Peyer's patch (tissue), 4 donors: ENCODE measurements around the gene TUBA1C. TPM values are rescaled to one million over a fixed set of nuclear protein-coding genes. Genes with fewer than 3 reads are reported as not detected.

Source experiments
- DNase-seq, 3 donors: peaks; one replicate each; pipeline ENCODE4 v3.0.0-alpha.2; 2017 to 2019
- H3K27ac ChIP-seq, 4 donors: fragments of 200-600 bp; sonication (generic); one replicate each; pipeline ENCODE4 v1.5.1; 2016 to 2019
- H3K27me3 ChIP-seq, 2 donors: fragments of 200-600 bp; sonication (generic); one replicate each; pipeline ENCODE4 v1.5.1; 2019
- H3K36me3 ChIP-seq, 3 donors: fragments of 200-600 bp; sonication (generic); one replicate each; pipeline ENCODE4 v1.5.1; 2016 to 2019
- H3K4me1 ChIP-seq, 4 donors: fragments of 200-600 bp; sonication (generic); one replicate each; pipeline ENCODE4 v1.5.1; 2016 to 2019
- H3K4me3 ChIP-seq, 4 donors: fragments of 200-600 bp; sonication (generic); 1 replicate in 3 of 4; 2 replicates in 1 of 4; pipeline ENCODE4 v1.5.1; 2016 to 2019; ENCODE audit warnings: mild to moderate bottlenecking in 1 of 4
- H3K9me3 ChIP-seq, 4 donors: fragments of 200-600 bp; sonication (generic); one replicate each; pipeline ENCODE4 v1.5.1; 2016 to 2019; ENCODE audit warnings: mild to moderate bottlenecking in 1 of 4
- CTCF ChIP-seq, 6 experiments: fragments of 450-650 bp in 4 of 6; fragments of 200-600 bp in 2 of 6; sonication (generic) in 1 of 6; IDR thresholded peaks; one replicate each; pipeline ENCODE4 v1.5.1; 2017 to 2019; ENCODE audit warnings: antibody characterized with exemption in 6 of 6, mild to moderate bottlenecking in 3 of 6, moderate library complexity in 1 of 6
- POLR2A ChIP-seq, 2 donors: fragments of 450-650 bp; IDR thresholded peaks; one replicate each; pipeline ENCODE4 v1.5.1; 2017; ENCODE audit warnings: antibody characterized with exemption in 2 of 2, mild to moderate bottlenecking in 2 of 2, moderate library complexity in 2 of 2
- total RNA-seq, 4 donors: library from RNA; depleted of rRNA; stranded (reverse); fragments of >200 nt; gene quantifications; one replicate each; pipeline ENCODE4 v1.1.0, GENCODE V29; 2016

Gene TUBA1C
- total RNA-seq, 4 donors from 2014 or later = 143 to 442 (median 276) TPM

- H3K27ac ChIP-seq = no peak overlapping the region
- no peaks in the 10 kb centered on the region for H3K9me3 ChIP-seq
- H3K4me1 ChIP-seq = peaks cover 0 to 8% (median 4%) of the 10 kb centered on the region in 4 donors
- H3K4me3 ChIP-seq = no peak overlapping the region
- no peaks in the 10 kb centered on the region for H3K36me3 ChIP-seq
- TF ChIP-seq CTCF (IDR thresholded peaks at IDR 0.05) (no peak), POLR2A (IDR thresholded peaks at IDR 0.05) (no peak)
- H3K27me3 ChIP-seq = no peaks in the 10 kb centered on the region
- no peak for DNase-seq
These were observed 5.4 kb upstream of the TUBA1C start for GRCh38 chr12:49259452-49259851.

- H3K27ac ChIP-seq = no peak overlapping the region
- H3K27me3 ChIP-seq = no peaks in the 10 kb centered on the region
- no peaks in the 10 kb centered on the region for H3K36me3 ChIP-seq
- no peak for DNase-seq
- H3K4me3 ChIP-seq = no peak overlapping the region
- peaks cover 0 to 8% (median 4%) of the 10 kb centered on the region in 4 donors for H3K4me1 ChIP-seq
- H3K9me3 ChIP-seq = no peaks in the 10 kb centered on the region
- TF ChIP-seq CTCF (IDR thresholded peaks at IDR 0.05) (no peak), POLR2A (IDR thresholded peaks at IDR 0.05) (no peak)
These were observed 4.7 kb upstream of the TUBA1C start for GRCh38 chr12:49260166-49260565.

DNA sequence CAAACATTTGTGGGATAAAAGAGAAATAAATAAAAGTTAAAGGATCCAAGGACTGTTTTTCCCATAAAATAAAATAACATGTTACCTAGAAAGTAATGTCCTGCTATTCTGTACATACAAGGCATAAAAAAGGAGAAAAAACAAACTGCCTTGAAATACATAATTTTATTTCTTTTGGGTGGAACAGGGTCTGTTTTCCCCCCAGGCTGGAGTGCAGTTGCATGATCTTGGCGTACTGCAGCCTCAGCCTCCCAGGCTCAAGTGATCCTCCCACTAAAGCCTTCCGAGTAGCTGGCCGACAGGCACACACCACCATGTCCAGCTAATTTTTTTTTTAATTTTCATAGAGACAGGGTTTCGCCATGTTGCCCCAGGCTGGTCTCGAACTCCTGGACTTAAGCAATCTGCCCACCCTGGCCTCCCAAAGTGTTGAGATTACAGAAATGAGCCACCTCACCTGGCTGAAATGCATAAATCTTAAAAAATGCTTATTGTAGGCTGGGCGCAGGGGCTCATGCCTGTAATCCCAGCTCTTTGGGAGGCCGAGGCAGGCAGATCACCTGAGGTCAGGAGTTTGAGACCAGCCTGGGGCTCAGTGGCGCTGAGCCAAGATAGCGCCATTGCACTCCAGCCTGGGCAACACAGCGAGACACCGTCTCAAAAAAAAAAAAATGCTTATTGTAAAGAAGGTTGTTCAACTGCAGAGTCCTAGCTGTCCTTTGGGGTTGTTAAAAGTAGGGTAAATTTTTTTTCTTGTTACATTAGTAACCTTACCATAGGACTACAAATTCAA is 4.1 kb upstream of the TUBA1C start:
- Histone ChIP-seq H3K9me3 (no peaks in the 10 kb centered on the region), H3K27ac (no peak overlapping the region), H3K4me1 (peaks cover 0 to 8% (median 4%) of the 10 kb centered on the region in 4 donors), H3K36me3 (no peaks in the 10 kb centered on the region), H3K4me3 (no peak overlapping the region), H3K27me3 (no peaks in the 10 kb centered on the region)
- no peak for DNase-seq
- no peak for TF ChIP-seq POLR2A (IDR thresholded peaks at IDR 0.05)
- no peak for TF ChIP-seq CTCF (IDR thresholded peaks at IDR 0.05)

- H3K9me3 ChIP-seq = no peaks in the 10 kb centered on the region
- no peaks in the 10 kb centered on the region for H3K27me3 ChIP-seq
- H3K27ac ChIP-seq = no peak overlapping the region
- no peaks in the 10 kb centered on the region for H3K36me3 ChIP-seq
- DNase-seq = no peak
- peaks cover 0 to 18% (median 4%) of the 10 kb centered on the region in 4 donors for H3K4me1 ChIP-seq
- H3K4me3 ChIP-seq = no peak overlapping the region
- TF ChIP-seq CTCF (IDR thresholded peaks at IDR 0.05) = no peak
- no peak for TF ChIP-seq POLR2A (IDR thresholded peaks at IDR 0.05)
These were observed 3.2 kb upstream of the TUBA1C start for GRCh38 chr12:49261721-49262120.

DNA sequence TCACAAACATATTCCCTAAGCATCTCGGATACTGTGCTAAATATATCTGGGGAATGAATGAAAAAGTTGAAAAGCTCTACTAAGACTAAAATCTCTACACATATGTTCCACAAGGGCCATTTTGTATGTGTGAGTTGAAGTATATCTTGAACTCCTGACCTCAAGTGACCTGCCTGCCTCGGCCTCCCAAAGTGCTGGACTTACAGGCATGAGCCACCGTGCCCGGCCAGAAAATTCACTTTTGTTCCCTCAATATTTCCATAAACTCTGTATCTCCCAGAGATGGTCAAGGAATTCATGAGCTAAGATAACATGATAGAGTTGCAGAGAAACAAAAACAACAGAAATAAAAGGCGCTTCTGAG is 1.5 kb upstream of the TUBA1C start:
- no peak for DNase-seq
- no peak overlapping the region for H3K4me3 ChIP-seq
- H3K27me3 ChIP-seq = no peaks in the 10 kb centered on the region
- TF ChIP-seq CTCF (IDR thresholded peaks at IDR 0.05) = no peak
- no peak for TF ChIP-seq POLR2A (IDR thresholded peaks at IDR 0.05)
- H3K9me3 ChIP-seq = no peaks in the 10 kb centered on the region
- no peak overlapping the region for H3K27ac ChIP-seq
- H3K4me1 ChIP-seq = peaks cover 0 to 34% (median 4%) of the 10 kb centered on the region in 4 donors
- H3K36me3 ChIP-seq = no peaks in the 10 kb centered on the region
